OCI-LY3 (cell line): Measurements from ENCODE around the gene CEP68.

ENCODE experiments used
- EZH2phosphoT487 ChIP-seq: fragments of 200-600 bp; shearing (Covaris generic); IDR thresholded peaks from 2 replicates; pipeline ENCODE4 v1.6.1; 2018; ENCODE audit warnings: antibody characterized with exemption, mixed run types, low read depth
- TF ChIP-seq, protein P1 (sequence below): fragments of 200-600, 300-600 bp; sonication (generic); IDR thresholded peaks from 2 replicates; pipeline ENCODE4 v1.5.1; 2014; ENCODE audit warnings: antibody characterized with exemption, low read length, low read depth

DNA sequence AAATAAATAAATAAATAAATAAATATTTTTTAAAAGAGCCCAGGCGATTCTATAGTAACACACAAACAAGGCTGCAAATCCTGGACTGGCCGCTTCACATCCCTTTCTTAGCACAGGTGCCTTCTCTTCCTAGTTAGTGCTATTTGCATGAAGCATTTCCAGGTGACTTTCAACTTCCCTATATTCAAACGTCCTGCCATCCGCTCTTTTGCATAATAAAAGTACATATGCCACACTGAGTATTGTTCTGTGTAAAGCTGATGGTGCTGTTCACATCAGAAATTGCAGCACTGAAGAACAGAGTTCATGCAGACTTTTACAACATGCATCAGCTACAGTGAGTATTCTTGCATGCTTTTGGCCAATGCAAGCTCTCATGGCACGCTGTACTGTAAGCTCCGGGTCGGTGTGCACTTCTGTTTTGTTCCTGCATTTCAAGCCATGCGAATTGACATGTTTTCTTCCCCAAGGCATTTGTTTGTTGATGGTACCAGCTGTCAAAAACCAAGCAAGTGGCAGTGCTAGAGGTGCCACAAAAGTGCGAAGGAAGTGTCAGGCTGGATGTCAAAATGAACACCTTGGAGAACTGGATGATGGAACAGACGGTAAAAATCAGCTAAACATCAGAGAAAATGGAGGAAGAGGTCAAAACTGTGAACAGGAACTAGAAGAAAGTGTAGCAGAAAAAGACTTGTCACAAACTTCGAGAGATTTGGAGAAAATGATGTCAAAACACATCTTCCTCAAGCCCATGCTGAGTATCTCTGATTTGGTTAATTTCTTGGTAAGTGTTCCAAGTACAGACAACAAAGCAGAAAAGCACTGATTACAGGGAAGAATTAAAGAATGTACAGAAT is 25.5 kb upstream of the CEP68 start:
- TF ChIP-seq, protein P1, sequence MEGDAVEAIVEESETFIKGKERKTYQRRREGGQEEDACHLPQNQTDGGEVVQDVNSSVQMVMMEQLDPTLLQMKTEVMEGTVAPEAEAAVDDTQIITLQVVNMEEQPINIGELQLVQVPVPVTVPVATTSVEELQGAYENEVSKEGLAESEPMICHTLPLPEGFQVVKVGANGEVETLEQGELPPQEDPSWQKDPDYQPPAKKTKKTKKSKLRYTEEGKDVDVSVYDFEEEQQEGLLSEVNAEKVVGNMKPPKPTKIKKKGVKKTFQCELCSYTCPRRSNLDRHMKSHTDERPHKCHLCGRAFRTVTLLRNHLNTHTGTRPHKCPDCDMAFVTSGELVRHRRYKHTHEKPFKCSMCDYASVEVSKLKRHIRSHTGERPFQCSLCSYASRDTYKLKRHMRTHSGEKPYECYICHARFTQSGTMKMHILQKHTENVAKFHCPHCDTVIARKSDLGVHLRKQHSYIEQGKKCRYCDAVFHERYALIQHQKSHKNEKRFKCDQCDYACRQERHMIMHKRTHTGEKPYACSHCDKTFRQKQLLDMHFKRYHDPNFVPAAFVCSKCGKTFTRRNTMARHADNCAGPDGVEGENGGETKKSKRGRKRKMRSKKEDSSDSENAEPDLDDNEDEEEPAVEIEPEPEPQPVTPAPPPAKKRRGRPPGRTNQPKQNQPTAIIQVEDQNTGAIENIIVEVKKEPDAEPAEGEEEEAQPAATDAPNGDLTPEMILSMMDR: no peak
- TF ChIP-seq EZH2phosphoT487: no peak
